GM12874 (cell line): Measurements from ENCODE around the gene MAGI2.

ENCODE experiments used
- CTCF ChIP-seq: IDR thresholded peaks from 2 replicates; pipeline ENCODE4 v1.5.1; 2011; ENCODE audit warnings: low read depth, mild to moderate bottlenecking, control low read depth, low read length, moderate library complexity; ENCODE audit not compliant: insufficient read depth

MAGI2 gene

DNA sequence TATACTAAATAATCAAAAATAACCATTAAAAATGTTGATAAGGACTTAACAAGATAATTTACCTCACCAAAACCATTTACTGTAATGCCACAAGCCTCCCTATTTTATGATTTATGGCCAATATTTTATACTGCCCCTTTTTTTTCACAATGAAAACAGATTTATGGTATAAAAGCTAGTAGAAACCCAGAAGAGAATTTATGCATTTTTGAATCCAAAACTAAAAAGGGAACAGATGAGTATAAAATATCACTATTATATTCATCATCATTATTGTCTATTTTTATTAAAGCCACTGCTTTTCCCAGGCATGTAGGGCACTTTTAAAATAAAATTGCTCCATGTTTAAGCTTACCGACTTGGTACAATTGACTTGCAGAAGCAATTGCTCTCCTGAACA, 1229.9 kb downstream of the MAGI2 start:
- TF ChIP-seq CTCF, result no peak

DNA sequence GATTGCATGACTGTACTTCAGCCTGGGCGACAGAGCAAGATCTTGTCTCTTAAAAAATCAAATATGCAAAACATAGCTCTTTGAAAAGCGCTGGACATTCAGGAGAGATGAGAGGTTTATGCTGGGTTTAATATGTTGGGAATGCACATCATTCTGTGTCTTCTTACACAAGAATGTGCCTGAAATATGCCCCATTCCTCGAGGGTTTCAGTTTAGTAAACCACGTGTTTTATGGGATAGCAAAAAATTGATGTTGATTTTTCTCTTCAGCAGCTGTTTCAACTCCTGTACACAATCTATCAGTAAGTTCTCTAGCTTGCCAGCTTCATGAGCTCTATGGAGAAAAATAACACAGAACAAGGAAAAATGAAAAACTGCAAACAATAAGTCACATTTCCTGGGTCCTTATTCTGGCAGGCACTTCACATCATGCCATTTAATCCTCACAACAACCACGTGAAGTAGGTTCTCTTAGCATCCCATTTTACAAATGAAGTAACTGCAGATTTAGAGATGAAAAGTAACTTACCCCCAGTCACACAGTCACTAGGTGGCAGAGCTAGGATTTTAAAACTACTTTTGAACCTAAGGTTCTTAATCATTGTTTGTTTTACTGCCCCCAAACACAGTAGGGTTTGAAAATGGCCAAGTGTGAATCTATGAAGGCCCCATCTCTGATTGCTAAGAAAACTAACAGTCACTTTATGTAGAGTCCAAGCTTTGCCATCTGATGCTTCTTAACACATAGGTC, 1231.3 kb downstream of the MAGI2 start:
- no peak for TF ChIP-seq CTCF

GRCh38 chr7:78220754-78221153, 1232.7 kb downstream of the MAGI2 start:
- TF ChIP-seq CTCF, result no peak

DNA sequence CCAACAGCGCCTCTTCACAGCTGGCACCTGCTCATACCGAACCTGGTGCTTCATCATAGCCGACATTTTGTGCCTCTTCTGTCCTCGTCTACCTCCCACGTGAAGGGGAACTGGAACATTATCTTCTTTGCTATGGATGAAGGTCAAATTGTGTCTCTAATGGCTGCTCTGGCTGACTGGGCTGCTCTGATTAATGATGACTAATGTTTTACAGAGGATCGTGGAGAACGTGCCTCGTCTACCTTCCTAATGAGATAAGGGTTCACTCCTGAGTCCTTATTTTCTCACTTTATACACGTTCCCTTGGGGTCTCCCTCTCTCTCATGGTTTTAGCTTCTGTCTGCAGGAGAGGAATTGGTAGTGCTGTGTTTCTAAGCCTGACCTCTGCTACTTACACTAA, 1234.6 kb downstream of the MAGI2 start:
- TF ChIP-seq CTCF, result no peak

- no peak for TF ChIP-seq CTCF
Observed at GRCh38 chr7:78218051-78218450, 1235.4 kb downstream of the MAGI2 start.

GRCh38 chr7:78215199-78215598, 1238.3 kb downstream of the MAGI2 start:
- no peak for TF ChIP-seq CTCF

DNA sequence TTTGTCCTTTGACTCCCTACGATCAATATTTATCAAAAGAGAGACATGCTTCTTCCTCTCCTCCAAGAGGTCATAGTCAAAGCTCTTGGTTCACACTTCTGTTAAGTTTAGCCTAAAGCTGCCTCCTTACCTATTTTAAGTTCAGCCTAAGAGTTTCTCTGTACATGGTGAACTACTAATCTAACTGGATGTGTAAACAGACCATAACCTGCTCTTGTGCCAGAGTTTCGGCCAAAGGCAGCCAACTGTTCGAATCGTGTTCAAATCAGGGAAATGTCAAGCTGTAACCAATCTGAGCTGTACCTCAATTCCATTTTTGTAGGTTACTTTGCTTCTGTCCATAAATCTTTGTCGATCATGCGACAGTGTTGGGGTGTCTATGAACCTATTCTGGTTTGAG, 1240.1 kb downstream of the MAGI2 start:
- no peak for TF ChIP-seq CTCF
